Hematopoietic multipotent progenitor cell (in vitro differentiated cells): ENCODE measurements around the gene ZMPSTE24. TPM values are rescaled to one million over a fixed set of nuclear protein-coding genes. Genes with fewer than 3 reads are reported as not detected.
"Not testable (repeated sequence)": the region's sequence is repeated elsewhere in the genome, so short reads cannot be mapped to it uniquely, and the experiment has no call there.

ENCODE experiments used
- DNase-seq, 3 donors: peaks; one replicate each; pipeline ENCODE4 v3.0.0-alpha.2; 2011 to 2015; ENCODE audit warnings: low read depth in 2 of 3, low spot score in 2 of 3
- total RNA-seq: library from RNA; depleted of rRNA; stranded (reverse); fragments of >200 nt; gene quantifications from one replicate; pipeline ENCODE4 v1.2.3, GENCODE V29; 2012

Gene ZMPSTE24
- total RNA-seq, 1 donor = 8.1 TPM

DNA sequence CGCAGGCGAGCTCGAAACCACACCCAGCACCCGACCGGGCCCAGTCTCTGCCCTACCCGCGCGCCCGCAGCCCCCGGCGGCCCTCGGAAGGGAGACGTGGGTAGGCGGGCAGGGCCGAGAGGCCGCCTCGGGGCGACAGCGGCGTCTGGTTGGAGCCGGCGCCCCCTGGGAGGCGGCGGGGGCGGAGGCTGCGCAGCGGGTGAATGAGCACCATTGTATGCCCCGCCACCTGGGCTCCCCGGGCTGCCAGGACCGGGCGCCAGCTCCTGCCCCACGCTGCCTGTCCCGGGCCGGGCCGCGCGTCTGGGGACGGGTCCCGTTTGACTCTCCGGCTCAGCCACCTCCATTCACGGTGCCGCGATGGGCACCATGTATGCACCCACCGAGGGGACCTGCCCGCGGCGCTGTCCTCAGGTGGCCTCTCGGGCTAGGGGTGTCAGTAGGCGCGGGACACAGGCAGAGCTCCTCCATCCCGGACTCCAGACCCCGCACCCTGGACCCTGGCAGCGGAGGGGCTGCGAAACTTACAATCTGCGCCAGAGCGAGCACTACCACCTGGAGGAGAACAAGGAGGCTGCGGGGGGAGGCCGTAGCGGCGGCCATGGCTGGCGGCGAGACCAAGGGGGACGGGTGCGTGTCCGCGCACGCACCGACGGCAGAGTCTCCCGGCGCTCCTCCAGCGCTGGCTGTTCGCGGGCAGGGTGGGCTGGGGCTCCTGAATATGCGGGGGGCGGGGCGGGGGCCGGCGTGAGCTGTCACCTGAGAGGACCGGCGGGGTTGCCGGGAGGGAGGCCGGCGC lies 58.8 kb downstream of the ZMPSTE24 start, which contains the start of gene COL9A2:
Gene COL9A2, minus strand, starts transcription at position 692 of the 799 bp plus-strand sequence. Its CDS starts 89 bp downstream, at position 603.
- peak; percentile 34 to 67 (median 64) for DNase-seq

- no peak for DNase-seq
These were observed 59.5 kb downstream of the ZMPSTE24 start for GRCh38 chr1:40317394-40318074.

DNA sequence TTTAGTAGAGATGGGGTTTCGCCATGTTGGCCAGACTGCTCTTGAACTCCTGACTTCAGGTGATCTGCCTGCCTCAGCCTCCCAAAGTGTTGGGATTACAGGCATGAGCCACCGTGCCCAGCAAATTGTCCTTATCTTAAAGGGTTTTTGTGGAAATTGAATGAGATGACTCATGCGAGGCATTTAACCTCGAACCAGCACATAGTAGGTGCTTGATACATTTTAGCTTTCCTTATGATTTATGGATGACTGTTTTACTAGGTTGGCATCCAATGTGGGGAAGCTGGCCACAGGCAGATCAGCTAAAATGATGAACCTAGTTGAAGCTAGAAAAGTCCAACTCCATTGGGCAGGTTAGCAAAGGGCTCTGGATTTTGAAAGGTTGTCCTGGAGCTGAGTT lies 60.4 kb downstream of the ZMPSTE24 start:
- DNase-seq = no peak

DNA sequence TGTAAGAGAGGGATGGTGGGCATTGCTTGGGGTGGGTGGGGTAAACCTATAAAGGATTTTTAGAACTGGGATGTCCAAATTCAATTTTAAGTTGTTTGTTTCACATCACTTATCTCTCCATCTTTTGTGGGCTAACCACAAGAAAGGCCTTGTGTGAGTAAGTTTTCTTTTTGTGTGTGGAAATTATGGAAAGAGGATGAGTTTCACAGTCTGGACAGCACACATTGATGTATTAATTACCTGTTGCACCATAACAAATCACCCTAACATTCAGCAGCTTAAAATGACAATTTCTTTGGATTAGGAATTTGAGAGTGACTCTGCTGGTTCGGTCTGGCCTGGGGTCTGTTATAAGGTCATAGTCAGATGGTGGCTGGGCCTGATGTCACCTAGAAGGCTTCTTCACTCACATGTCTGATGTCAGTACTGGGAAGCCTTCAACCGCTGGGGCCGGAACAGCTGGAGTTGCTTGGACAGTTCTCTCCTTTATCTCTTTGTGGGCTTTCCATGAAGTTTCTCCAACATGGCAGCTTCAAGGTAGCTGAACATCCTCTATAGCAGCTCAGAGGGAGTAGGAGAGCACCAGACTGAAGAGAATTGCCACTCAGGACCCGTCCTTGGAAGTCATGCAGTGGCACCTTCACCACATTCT lies 61.1 kb downstream of the ZMPSTE24 start:
- DNase-seq = no peak

DNA sequence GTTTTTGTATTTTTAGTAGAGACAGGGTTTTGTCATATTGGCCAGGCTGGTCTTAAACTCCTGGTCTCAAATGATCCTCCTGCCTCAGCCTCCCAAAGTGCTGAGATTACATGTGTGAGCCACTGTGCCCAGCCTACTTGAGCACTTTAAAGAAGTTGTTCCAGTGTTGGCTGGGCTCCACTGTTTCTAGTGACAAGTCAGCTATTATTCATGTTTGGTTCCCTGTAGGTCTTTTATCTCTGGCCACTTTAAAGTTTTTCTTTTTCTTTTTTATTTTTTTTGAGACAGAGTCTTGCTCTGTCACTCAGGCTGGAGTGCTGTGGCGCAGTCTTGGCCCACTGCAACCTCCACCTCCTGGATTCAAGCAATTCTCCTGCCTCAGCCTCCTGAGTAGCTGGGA lies 73.4 kb downstream of the ZMPSTE24 start:
- not testable (repeated sequence) for DNase-seq

GRCh38 chr1:40332695-40333094 lies 74.7 kb downstream of the ZMPSTE24 start:
- no peak for DNase-seq

GRCh38 chr1:40337443-40337842 lies 79.4 kb downstream of the ZMPSTE24 start:
- DNase-seq = no peak

- DNase-seq = peak; percentile 76 to 92 (median 80)
These were observed 80.8 kb downstream of the ZMPSTE24 start for GRCh38 chr1:40338745-40339419.

GRCh38 chr1:40339420-40340323 lies 81.6 kb downstream of the ZMPSTE24 start:
- DNase-seq = no peak

DNA sequence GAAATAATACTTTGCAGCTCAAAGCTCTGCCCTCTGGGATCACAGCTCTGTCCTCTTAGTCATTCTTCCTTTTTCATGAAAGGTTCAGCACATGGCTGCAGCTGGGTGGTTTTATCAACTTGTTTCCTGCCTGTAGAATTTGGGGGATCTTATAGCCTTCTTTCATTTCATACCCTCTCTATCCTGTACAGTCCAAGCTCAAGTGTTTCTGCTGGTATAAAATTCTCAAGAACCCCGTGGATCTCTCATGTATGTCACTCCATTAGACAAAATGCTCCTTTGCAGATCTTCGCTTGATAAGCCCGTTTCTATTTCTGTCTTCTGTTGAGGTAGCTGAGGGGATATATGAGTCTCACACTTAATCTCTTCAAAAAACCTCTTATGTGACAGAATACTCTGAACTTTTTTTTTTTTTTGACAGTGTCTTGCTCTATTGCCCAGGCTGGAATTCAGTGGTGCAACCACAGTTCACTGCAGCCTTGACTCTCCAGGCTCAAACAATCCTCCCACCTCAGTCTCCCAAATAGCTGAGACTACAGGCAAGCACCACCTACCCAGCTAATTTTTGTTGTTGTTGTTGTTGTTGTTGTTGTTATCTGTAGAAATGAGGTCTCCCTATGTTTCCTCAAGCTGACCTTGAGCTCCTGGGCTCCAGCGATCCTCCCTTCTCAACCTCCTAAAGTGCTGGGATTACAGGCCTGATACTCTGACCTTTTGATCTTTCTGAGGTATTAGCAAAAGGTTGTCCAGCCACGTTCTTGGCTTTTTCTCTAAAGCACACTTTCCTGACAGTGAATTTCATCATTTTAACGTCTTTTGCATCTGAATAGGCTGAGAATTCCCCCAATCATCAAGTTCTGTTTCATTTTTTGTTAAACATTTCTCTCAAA lies 83.7 kb downstream of the ZMPSTE24 start:
- DNase-seq = peak in 1 of 3 donors; percentile 13

DNA sequence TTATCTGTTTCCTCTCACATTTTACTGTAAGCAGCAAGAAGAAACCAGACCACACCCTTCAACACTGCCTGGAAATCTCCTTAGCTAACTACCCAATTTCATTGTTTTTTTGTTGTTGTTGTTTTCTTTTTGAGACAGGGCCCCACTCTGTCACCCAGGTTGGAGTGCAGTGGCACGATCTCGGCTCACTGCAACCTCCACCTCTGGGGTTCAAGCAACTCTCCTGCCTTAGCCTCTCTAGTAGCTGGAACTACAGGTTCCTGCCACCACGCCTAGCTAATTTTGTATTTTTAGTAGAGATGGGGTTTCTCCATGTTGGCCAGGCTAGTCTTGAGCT lies 84.3 kb downstream of the ZMPSTE24 start:
- not testable (repeated sequence) for DNase-seq

Other genes with a start within 250 kb of the ZMPSTE24 start
- gene CAP1, start 217.5 kb upstream of the ZMPSTE24 start, total RNA-seq = 137 TPM
- gene PPT1, start 161.0 kb upstream of the ZMPSTE24 start, total RNA-seq = 73.5 TPM
- gene RLF, start 96.8 kb upstream of the ZMPSTE24 start, total RNA-seq = 8.6 TPM
- not detected for gene TMCO2, start 10.3 kb upstream of the ZMPSTE24 start, total RNA-seq
- 1.1 TPM for gene COL9A2, start 59.0 kb downstream of the ZMPSTE24 start, total RNA-seq
- gene SMAP2, start 115.5 kb downstream of the ZMPSTE24 start, total RNA-seq = 42.8 TPM
- gene ZFP69B, start 192.2 kb downstream of the ZMPSTE24 start, total RNA-seq = 1.1 TPM
- 2.7 TPM for gene ZFP69, start 219.1 kb downstream of the ZMPSTE24 start, total RNA-seq